Activated B cell treated with CpG ODN at 0.5 μM for 24 hours (primary cell): ENCODE results near the gene ZNF521. TPM values are rescaled to one million over a fixed set of nuclear protein-coding genes. Genes with fewer than 3 reads are reported as not detected.

Experiments used
- ATAC-seq: fragments of 200-7000 bp; cut with Tn5 transposase; one replicate; pipeline ENCODE4 v1.10.0; 2021; ENCODE audit warnings: low read depth, mild to moderate bottlenecking, moderate library complexity
- CTCF ChIA-PET: fragments of 350-600 bp; sonication (Branson Sonifier 250); formaldehyde crosslinking; loops from one replicate; lab custom pipeline; 2021; ENCODE audit warnings: antibody characterized with exemption; lab: Charles Lee
- POLR2A ChIA-PET: fragments of 350-600 bp; sonication (Branson Sonifier 250); formaldehyde crosslinking; loops from one replicate; lab custom pipeline; 2021; ENCODE audit warnings: antibody characterized with exemption; lab: Charles Lee
- DNase-seq: peaks from one replicate; pipeline ENCODE4 v3.0.0; 2022
- H3K27ac Mint-ChIP-seq: one replicate; pipeline ENCODE4 v1.8.0; 2020; ENCODE audit warnings: mixed read lengths
- H3K27me3 Mint-ChIP-seq: one replicate; pipeline ENCODE4 v1.8.0; 2021; ENCODE audit warnings: mixed read lengths
- H3K36me3 Mint-ChIP-seq: one replicate; pipeline ENCODE4 v1.8.0; 2021; ENCODE audit warnings: low read depth, mixed read lengths
- H3K4me1 Mint-ChIP-seq: one replicate; pipeline ENCODE4 v1.8.0; 2021; ENCODE audit warnings: mixed read lengths
- H3K4me3 Mint-ChIP-seq: one replicate; pipeline ENCODE4 v1.8.0; 2020; ENCODE audit warnings: mild to moderate bottlenecking, mixed read lengths
- H3K9me3 Mint-ChIP-seq: one replicate; pipeline ENCODE4 v1.8.0; 2020; ENCODE audit warnings: mixed read lengths
- CTCF ChIP-seq: fragments of 200-600 bp; IDR thresholded peaks from one replicate; pipeline ENCODE4 v1.8.0; 2022; ENCODE audit warnings: antibody characterized with exemption, mild to moderate bottlenecking
- intact Hi-C: fragments of 100-400 bp; cut with micrococcal nuclease; formaldehyde crosslinking; loops from one replicate; pipeline ENCODE4 v1.15.1; 2024
- total RNA-seq: library from RNA; stranded (reverse); gene quantifications from 2 replicates; pipeline ENCODE4 v1.2.3, GENCODE V29; 2022

The ZNF521 gene
- total RNA-seq, 1 donor from 2014 or later = 0.16 TPM

- ATAC-seq (no peak), DNase-seq (no peak)
- POLR2A ChIA-PET = no interaction called here
- Mint-ChIP-seq H3K36me3 (no peaks in the 10 kb centered on the region), H3K27me3 (peaks cover 2% of the 10 kb centered on the region), H3K4me3 (no peak overlapping the region), H3K27ac (no peak overlapping the region), H3K9me3 (no peaks in the 10 kb centered on the region), H3K4me1 (no peaks in the 10 kb centered on the region)
- CTCF ChIA-PET = no interaction called here
- TF ChIP-seq CTCF = no peak
- intact Hi-C loops = no loop called here
These were observed 95.5 kb downstream of the ZNF521 start for GRCh38 chr18:25256439-25256838.

- Mint-ChIP-seq H3K27me3 (peaks cover 2% of the 10 kb centered on the region), H3K36me3 (no peaks in the 10 kb centered on the region), H3K4me3 (no peak overlapping the region), H3K4me1 (no peaks in the 10 kb centered on the region), H3K9me3 (no peaks in the 10 kb centered on the region), H3K27ac (no peak overlapping the region)
- ChIA-PET POLR2A (no interaction called here), CTCF (no interaction called here)
- TF ChIP-seq CTCF = no peak
- intact Hi-C loops = loop anchor here (2.0 kb wide), 1 partner anchor 19 kb away; no protein-coding TSS in a partner anchor
- DNase-seq (no peak), ATAC-seq (no peak)
These were observed 98.2 kb downstream of the ZNF521 start for GRCh38 chr18:25253779-25254178.

- no peak overlapping the region for H3K27ac Mint-ChIP-seq
- no peak overlapping the region for H3K4me3 Mint-ChIP-seq
- no peaks in the 10 kb centered on the region for H3K9me3 Mint-ChIP-seq
- no peaks in the 10 kb centered on the region for H3K4me1 Mint-ChIP-seq
- intact Hi-C loops = loop anchor here (2.0 kb wide), 1 partner anchor 20 kb away; no protein-coding TSS in a partner anchor
- DNase-seq = no peak
- no peaks in the 10 kb centered on the region for H3K36me3 Mint-ChIP-seq
- TF ChIP-seq CTCF = no peak
- no peak for ATAC-seq
- peaks cover 2% of the 10 kb centered on the region for H3K27me3 Mint-ChIP-seq
- CTCF ChIA-PET = no interaction called here
- POLR2A ChIA-PET = no interaction called here
These were observed 98.8 kb downstream of the ZNF521 start for GRCh38 chr18:25253136-25253535.

- POLR2A ChIA-PET = no interaction called here
- intact Hi-C loops = no loop called here
- Mint-ChIP-seq H3K4me3 (no peak overlapping the region), H3K27me3 (peaks cover 1% of the 10 kb centered on the region), H3K27ac (no peak overlapping the region), H3K36me3 (no peaks in the 10 kb centered on the region), H3K9me3 (no peaks in the 10 kb centered on the region), H3K4me1 (no peaks in the 10 kb centered on the region)
- CTCF ChIA-PET = no interaction called here
- DNase-seq (no peak), ATAC-seq (no peak)
- TF ChIP-seq CTCF = no peak
These were observed 100.9 kb downstream of the ZNF521 start for GRCh38 chr18:25251068-25251467.

GRCh38 chr18:25250474-25250851, 101.5 kb downstream of the ZNF521 start:
- H3K4me1 Mint-ChIP-seq = no peaks in the 10 kb centered on the region
- intact Hi-C loops = no loop called here
- DNase-seq = no peak
- no peak overlapping the region for H3K4me3 Mint-ChIP-seq
- ChIA-PET POLR2A (no interaction called here), CTCF (no interaction called here)
- H3K27ac Mint-ChIP-seq = no peak overlapping the region
- no peaks in the 10 kb centered on the region for H3K9me3 Mint-ChIP-seq
- H3K27me3 Mint-ChIP-seq = no peaks in the 10 kb centered on the region
- no peak for ATAC-seq
- no peaks in the 10 kb centered on the region for H3K36me3 Mint-ChIP-seq
- no peak for TF ChIP-seq CTCF
